Stimulated activated CD4-positive, alpha-beta T cell treated with anti-CD3 and anti-CD28 coated beads, TNF-alpha, amount 100 ng/mL, for 4 hours (primary cell): Measurements from ENCODE around the gene MAEA.

Experiments
- DNase-seq, 3 experiments: peaks; one replicate each; pipeline ENCODE4 v3.0.0-alpha.2; 2020; ENCODE audit warnings: low read depth in 3 of 3

The MAEA gene

DNA sequence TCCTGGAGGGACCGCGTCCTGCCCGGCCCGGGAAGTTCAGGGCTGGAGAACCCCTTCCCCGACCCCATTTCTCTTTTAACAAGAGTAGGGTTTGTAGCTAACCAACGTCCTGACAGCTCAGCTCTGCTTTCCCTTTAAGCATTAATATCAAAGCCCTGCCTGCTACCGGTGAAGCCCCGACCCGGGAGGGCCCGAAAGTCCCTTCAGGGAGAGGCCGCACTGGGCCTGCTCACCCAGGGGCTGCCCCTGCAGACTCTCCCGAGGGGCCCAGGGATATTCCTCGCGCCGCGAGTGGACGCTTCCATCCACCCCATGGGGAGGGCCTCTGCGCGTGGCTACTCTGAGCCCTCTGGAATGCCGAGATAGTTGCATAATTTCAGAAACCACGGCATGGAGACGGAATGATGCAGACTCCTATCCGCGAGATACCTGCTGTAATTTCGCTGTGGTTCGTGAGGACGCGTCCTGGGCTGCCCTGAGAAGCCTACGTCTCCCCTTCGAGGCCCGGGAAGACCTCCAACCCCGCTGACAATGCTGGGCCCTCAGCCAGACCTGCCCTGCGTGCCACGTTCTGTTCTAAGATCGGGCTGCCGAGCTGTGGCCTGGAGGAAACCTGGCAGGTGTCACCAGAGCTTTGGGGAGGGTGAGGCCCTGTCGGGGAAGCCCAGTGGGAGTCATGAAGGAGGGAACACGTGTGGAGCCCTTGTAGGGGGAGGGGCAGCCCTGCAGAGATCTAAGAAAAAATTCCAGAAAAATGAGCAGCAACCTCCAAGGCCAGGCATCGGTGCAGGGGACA lies 39.8 kb upstream of the MAEA start:
- peak in 2 of 3 experiments; percentile 45 to 55 for DNase-seq

DNA sequence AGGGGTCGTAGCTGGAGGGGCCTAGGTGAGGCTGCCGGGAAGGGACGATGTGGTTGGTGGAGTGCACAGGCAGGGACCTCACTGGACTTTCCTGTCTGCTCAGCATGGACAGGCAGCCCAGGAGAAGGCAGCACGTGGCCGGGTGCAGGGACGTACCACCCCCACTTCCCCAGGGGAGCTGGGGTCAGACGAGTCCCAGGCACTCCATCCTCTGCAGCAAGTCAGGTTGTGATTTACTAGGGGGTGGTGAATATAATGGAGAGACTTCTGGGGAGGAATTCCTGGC lies 39.2 kb upstream of the MAEA start:
- DNase-seq: no peak

DNA sequence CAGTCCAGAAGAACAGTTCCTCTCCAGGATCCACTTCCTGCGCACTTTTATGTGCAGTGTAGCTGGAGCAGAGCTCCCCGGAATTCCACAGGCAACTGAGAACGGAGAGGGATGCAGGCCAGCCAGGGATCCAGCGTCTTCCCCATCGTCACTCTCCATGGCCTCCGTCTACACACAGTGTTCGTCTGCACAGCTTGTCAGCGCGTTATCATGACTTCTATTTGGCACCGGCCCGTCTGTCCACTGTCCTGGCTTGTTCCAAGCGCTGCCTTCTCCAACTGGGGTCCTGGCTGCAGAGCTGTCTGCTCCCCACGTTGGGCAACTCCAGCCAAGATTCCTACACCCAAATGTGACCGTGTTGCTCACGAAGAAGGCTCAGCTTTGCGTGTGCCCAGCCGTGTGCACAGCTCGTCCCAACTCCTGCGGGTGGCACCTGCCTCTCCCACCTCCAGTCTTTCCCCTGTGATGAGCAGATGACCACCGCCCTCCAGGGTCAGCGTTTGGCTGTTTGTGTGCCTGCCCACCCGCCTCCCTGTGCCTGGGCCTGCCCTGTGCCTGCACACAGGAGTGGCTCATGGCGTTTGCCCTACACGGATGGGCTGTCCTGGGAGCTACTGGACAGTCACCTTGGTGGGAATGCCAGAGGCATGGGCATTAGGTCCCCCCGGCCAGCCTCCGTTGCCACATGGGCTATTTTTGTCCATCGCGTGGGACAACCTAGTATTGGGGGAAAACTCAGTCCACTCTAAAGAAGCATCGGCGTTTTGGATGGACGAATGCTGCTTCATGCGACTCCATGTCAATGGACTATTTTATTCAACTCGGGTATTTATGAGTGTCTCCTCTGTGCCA lies 38.5 kb upstream of the MAEA start:
- no peak for DNase-seq

DNA sequence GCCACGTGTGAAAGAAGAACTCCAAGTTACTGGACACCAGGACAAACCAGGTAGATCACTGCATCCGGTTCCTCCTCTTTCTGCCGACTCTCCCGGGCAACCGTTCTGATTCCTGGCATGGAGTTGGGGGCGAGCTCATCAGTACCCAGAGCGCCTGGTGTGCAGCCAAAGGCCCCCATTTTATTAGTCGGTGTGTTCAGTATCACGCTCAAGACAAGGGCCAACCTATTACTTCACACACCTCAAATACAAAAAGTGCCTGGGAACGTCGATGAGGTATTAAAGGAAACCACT lies 38.0 kb upstream of the MAEA start:
- no peak for DNase-seq

DNA sequence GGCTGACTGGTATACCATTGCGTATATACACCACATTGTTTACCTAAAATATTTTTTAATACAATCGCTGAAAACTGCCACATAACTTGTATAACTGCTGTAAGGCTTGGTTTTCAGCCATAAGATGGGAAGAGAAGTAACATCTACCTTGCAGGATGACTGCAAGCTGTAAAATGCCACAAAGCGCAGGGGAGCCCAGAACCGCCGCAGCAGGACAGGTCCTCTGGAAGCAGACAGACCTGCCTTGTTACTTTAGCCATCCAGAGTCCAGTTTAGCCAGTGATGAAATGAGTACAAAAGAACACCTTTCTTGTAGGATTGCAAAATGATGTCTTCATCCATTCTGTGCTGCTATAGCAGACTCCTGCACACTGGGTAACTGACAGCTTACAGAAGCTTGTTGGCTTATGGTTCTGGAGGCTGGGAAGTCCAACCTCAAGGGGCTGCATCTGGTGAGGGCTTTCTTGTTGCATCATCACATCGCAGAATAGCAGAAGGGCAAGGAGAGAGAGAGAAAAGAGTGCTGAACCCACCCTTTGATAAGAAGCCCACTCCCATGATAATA lies 36.7 kb upstream of the MAEA start:
- no peak for DNase-seq

DNA sequence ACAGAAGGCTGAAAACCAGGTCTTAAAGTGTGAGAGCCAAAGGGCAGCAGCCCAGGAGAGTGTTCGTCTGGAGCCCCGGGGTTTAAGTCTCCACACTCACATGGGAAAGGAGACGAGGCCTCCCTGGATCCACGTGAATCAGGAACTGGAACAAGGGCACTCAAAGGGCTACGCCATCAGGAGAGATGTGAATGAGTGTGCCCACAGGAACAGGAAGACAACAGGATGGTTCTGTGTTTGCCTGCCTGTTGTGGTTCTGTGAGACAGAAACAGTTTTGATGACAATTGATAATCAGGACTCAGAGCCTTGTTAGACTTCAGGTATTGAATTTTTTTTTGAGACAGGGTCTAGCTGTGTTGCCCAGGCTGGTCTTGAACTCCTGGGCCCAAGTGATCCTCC lies 35.9 kb upstream of the MAEA start:
- DNase-seq: no peak

DNA sequence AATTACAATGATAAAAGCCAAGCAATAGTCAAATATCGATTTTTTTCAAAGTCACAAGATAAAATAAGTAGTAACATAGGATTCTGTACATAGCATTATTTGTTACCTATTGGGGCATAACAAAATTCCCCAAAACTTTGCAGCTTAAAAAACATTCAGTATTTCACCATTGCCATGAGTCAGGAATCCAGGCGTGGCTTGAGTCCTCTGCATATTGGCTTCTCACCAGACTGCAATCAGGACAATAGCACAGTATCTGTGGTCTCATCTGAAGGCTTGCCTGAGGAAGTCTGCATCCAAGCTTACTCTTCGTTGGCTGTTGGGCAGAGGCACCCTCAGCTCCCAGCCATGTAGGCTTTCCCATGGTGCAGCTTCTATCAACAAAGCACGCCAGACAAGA lies 34.5 kb upstream of the MAEA start:
- DNase-seq: no peak

DNA sequence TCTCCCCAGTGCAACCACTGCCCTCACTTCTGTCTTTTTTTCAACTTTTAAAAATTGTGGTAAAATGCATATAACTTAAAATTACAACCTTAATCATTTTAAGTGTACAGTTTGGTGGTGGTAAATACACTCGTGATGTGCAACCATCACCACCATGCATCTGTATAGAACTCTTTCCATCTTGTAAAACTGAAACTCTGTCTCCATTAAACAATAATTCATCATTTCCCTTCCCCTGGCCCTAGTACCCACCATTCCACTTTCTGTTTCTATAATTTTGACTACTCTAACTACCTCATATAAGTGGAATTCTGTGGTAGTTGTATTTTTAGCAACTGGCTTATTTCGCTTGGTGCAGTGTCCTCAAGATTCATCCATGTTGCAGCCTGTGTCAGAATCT lies 34.0 kb upstream of the MAEA start:
- no peak for DNase-seq

DNA sequence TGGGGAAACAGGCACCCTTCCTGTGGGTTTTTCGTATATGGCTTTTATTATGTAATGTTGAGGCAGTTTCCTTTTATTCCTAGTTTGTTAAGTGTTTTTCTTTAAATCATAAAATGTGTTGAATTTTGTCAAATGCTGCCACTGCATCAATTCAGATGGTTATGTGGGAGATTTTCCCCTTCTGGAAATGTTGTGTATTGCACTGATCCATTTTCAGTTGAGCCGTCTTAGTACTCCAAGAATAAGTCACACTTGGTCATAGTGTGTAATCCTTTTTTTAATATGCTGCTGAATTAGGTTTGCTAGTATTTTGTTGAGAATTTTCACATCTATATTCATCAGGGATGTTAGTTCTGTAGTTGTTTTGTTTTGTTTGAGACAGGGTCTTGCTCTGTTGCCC lies 31.2 kb upstream of the MAEA start:
- no peak for DNase-seq

DNA sequence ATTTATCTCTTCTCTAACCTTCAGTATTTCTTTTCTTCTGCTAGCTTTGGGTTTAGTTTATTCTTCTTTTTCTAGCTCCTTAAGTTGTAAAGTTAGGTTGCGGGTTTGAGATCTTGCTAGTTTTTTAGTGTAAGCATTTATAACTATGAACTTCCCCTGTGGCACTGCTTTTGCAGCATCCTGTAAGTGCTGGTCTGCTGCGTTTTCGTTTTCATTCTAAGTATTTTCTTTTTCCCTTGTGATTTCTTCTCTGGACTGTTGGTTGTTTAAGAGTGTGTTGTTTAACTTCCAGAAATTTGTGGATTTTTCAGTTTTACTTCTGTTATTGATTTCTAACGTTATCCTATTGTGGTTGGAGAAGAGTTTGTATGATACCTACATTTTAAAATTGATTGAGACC lies 29.7 kb upstream of the MAEA start:
- DNase-seq: no peak

DNA sequence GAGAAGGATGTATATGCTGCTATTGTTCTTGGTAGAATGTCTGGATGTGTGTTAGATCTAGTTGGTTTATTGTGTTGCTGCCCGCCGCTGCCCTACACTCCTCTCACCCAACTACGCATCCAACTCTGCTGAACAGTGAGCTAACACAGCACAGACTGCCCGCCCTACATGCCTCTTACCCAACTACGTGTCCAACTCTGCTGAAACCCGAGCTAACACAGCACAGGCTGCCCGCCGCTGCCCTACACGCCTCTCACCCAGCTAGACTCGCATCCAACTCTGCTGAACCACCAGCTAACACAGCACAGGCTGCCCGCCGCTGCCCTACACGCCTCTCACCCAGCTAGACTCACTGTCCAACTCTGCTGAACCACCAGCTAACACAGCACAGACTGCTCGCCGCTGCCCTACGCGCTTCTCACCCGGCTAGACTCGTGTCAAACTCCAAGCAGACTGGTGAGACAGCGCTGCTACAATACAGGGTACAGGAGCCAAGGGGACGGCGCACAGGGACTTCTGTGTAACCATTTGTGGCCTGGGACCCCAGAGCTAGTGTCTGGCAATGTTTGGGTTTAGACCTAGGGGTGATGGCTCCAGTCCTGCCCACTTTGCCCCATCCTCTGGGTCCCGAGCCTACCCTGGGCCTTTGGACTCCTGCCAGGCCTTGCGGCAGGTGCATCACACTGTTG lies 29.1 kb upstream of the MAEA start:
- DNase-seq: no peak

DNA sequence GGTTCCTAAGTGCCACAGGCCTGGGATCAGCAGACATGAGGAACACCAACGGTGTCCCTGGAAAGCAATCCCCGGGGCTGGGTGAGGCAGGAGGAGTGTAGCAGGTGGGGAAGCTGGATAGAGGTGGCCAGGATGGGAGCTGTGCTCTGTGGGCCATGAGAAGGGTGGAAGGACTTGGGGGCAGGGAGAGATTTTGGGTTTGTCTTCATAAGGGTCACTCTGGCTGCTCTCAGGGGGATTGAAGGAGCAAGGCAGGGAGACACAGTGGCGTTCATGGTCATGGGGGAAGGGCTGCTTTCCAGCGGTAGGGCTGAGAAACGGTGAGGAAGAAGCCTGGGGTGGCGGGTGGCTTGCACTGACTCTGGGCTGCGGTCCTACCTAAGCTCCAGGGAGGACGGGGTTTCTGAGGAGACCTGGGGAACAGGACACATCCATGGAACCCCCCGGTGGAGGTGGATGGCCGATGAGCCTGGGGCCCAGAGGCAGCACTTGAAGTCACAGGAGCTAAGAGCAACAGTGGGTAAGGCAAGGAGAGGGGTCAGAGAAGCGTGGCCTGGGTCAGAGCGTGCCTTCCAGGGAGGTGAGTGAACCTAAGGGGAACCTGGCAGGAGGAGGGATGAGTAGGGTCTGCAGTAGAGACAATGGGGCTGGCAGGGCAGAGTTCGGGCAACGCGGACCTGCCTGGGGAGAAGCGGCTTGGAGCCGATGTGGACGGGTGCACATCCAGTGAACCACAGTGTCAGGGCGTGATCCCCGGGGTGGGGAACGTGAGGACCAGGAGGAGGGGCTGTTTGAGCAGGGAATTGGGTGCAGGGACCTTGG lies 28.4 kb upstream of the MAEA start:
- no peak for DNase-seq

DNA sequence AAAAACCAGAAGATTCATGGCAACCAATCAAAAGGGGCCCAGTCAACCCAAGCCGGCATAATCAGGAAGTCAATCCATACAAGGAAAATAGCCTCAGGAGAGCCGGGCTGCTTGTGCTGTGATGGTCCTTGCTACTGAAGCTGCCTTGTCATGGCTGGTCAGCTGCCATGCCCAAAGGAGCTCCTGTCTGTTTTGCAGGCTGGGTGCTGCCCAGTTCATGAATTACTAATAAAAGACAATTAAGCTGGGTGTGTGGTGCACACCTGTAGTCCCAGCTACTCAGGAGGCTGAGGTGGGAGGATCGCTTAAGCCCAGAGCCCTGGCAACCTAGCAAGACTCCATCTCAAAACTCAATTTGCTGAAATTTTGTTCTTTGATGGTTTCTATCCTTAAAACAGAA lies 24.7 kb upstream of the MAEA start:
- DNase-seq: no peak

DNA sequence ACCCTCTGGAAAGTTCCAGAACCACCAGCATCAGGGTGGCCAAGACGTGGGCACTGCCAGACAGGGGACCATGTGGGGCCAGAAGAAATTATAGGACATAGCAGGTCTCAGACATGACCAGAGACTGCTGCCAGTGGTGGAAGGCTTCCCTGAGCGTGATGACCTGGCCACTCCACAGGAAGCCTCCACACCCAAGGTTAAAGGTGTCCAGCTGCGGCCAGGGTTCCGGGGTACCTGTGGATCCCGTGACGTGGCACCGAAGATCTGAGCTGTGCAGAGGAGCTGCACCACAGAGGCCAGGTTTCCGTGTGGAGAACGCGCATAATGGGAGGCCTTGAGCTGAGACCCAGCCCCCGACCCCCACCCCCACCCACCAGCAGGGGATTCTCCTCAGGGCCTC lies 24.3 kb upstream of the MAEA start:
- DNase-seq: no peak

DNA sequence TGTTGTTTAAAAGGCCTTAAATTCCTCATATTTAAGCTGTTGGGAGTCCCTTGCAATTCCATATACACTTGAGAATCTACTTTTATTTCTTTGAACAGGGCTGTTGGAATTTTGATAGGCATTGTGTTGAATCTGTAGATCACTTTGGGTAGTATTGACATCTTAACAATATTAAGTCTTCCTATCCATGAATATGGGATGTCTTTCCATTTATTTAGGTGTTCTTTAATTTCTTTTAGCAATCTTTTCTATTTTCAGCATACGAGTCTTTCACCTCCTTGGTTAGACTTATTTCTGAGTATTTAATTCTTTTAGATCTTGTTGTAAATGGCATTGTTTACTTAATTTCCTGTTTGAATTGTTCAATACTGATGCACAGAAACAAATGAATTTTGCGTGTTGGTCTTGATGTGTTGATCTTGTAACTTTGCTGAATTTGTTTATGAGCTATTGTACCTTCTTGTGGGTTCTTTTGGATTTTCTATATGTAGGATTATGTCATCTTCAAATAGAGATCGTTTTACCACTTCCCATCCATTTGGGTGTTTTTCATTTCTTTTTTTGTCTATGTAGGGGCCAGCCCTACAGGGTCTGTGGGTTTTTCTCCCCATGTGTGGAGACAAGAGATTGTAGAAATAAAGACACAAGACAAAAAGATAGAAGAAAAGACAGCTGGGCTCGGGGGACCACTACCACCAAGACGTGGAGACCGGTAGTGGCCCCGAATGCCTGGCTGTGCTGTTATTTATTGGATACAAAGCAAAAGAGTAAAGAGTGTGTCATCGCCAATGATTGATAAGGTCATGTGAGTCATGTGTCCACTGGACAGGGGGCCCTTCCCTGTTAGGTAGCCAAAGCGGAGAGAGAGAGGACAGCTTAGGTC lies 22.6 kb upstream of the MAEA start:
- no peak for DNase-seq

DNA sequence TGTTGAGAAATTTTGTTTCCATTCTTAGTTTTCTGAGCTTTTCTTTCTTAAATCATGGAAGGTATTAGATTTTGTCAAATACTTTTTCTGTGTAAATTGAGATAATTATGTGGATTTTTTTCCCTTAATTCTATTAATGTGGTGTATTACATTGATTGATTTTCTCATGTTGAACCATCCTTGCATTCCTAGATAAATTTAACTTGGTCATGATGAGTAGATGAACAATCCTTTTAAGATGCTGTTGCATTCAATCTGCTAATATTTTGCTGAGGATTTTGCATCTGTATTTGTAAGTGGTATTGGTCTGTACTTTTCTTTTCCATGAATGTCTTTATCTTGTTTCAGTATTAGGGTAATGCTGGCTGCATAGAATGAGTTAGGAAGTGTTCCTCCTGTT lies 20.5 kb upstream of the MAEA start:
- no peak for DNase-seq

DNA sequence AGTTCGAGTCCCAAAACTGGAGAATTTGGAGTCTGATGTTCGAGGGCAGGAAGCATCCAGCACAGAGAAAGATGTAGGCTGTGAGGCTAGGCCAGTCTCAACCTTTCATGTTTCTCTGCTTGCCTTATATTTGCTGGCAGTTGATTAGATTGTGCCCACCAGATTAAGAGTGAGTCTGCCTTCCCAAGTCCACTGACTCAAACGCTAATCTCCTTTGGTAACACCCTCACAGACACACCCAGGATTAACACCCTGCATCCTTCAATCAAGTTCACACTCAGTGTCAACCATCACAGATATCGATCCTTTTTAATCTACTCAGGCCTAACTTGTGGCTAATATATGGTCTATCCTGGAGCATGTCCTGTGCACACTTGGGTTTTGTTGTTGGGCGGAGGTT lies 18.0 kb upstream of the MAEA start:
- no peak for DNase-seq

DNA sequence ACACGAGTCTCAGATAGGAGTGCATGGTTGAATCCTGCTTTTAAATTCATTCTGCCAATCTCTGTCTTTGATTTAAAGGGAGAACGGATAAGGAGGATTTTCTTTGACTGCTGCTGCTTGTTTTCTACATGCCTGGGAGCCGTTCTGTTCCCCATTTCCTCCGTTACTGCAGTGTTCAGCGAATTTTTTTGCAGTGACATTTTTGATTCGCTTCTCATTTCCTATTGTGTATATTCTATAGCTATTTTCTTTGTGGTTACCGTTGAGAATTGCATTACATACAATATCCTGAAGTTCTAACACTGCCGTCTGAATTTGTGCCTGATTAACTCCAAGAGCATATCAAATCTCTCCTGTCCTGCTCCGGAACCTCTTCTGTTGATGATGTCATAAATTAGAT lies 14.8 kb upstream of the MAEA start:
- DNase-seq: no peak

DNA sequence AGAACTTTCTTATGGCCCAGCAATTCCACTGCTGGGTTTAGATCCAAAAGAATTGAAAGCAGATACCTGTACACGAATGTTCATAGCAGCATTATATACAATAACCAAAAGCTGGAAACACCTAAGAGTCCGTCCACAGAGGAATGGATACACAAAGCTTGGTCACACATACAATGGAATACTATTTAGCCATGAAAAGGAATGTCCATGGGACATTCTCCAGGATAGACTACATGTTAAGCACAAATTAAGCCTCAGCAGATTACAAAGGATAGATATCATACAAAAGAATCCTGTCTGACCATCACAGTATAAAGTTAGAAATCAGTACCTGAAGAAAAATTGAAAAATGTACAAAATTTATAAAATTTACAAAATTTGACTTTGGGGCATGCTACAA lies 12.7 kb upstream of the MAEA start:
- no peak for DNase-seq

DNA sequence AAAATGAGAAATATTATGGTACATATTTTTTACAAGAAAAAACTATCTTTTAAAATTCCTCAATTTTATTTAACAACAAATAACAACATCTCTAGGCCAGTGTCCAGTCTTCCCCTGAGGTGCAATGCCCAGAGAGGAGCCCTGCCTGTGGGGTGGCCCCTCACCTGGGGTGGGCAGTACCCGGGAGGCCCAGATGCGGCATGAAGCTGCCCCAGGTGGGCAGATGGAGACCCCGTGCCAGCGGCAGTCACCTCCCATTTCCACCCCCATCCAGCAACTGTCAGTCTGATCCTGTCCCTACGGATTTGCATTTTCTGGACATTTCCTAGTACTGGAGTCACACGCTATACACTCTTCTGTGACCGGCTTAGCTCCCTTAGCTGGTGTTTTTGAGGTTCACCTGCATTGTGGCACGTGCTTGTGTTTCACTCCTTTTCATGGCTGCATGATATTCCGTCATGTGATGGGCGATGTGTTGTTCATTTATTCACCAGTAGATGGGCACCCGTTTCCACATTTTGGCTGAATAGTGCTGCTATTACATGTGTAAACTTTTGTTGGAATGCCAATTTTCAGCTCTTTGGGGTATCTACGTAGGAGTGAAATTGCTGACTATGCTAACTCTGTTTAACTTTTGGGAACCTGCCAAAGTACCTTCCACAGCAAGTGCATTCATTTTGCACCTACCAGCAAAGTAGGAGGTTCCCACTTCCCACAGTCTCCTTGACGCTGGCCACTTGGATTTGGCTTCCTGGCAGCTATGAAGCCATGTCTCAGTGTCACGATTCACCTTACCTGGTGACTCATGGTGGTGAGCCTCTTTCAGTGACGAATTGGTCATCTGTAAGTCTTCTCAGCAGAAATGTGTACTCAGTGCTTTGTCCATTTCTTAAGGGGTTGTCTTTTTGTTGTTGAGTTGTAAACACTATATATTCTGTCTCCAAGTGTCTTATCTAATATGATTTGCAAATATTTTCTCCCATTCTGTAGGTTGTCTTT lies 11.7 kb upstream of the MAEA start:
- no peak for DNase-seq
